ENCODE data around the gene ADCK2.
"Not testable (repeated sequence)": the region's sequence is repeated elsewhere in the genome, so short reads cannot be mapped to it uniquely, and the experiment has no call there.

The ADCK2 gene

DNA sequence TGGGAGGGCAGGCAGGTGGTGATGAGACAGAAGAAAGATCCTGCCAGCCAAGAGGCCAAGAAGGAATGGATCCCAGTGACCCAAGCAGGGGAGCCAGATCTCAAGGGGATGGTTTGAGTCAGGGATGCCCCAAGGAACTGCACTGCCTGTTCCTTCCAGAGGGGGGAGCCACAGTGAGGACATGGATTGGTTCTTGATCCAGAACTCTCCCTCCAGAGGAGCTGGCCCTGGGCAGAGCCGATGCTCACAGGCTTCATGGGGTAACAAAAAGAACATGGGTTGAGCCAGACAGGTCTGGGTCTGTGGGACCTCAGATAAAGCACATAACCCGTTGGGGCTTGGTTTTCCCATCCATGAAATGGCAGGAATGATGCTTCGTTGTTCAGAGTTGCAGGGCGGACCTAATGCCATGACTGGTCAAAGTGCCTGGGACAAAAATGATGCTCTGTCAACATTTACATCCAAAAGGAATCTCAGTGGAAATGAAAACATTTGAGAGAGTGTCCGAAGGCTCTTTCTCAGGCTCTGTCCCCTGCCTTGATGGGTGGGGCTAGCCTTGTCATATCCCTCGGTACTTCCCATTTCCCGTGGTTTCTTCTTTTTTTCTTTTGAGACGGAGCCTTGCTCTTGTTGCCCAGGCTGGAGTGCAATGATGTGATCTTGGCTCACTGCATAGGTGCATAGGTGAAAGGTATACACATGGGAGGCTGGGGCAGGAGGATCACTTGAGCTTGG is 27.4 kb upstream of the ADCK2 start:
- DNase-seq (ENCODE audit: low spot score) = peak; percentile 24

DNA sequence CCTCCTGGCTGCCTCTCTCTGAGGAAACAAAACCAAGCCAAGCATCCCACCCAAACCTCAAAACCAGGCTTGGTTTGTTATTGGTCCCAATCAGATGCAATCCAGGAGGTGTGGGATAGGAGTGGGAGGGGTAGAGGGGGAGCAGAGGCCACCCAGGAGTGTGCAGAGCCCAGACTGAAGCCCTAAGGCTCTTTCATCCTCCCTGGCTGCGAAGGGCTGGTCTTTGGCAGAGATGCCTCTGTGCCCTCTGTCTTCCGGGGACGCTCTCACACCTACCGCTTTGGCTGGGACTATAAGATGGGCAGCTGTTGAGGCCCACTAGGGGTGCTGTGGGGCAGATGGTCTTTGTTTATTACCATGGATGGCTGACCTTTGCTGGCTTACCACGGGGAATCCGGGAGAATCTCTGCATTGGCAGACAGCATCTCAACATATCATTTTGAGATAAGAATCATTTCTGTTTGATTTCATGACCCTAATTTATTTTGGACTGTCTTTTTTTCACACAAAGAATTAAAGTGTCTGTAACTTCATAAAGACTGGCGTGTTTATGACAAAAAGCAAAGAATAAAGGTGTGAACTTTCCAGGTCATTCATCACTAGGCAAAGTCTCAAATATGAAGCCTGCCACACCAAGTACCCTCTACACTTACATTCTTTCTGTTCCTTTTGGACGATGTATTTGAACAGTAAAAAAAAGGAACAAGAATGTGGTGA is 25.7 kb upstream of the ADCK2 start:
- DNase-seq (ENCODE audit: low spot score) = peak; percentile 28

DNA sequence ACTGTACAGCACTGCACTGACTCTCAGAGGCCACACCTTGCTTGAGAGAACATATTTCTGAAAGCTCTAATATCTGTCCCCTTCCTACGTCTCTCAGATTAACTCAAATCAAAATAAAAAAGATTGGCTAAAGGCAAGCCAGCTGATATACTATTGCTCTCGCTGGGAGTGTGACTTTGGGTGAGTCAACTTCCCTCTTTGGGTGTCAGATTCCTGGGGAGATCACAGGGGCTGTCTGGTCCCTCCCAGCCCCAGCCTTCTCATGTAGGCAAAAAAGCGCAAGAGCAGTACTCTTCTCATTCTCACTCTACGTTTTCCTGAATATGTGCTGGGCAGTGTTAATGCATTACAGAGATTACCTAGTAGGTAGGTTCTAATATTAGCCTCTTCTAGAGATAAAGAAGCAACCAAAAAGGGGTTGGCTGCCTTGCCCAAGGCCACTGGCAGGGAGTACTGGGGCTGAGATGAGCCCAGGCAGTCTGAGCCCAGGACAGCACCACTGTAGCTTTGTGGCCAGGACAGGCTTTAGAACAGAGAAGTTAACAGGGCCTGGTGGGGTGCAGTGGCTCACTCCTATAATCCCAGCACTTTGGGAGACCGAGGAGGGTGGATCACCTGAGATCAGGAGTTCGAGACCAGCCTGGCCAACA is 23.1 kb upstream of the ADCK2 start:
- no peak for DNase-seq (ENCODE audit: low spot score)

DNA sequence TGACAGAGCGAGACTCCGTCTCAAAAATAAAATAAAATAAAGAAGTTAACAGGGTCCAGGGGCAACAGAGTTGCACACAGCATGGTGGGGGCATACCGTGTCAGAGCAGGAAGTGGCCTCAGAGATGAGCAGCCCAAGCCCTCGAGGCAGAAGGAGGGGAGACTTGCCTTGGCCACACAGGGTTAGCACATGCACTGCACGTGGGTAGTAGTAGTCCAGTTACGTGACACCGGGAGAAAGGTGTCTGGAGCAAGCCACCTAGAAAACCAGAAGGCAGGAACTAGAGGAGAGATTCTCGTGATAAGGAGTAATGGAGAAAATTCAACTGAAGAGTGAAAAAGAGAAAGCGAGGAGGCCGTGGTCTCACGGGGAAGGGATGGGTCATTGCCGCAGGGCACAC is 22.4 kb upstream of the ADCK2 start:
- no peak for DNase-seq (ENCODE audit: low spot score)

DNA sequence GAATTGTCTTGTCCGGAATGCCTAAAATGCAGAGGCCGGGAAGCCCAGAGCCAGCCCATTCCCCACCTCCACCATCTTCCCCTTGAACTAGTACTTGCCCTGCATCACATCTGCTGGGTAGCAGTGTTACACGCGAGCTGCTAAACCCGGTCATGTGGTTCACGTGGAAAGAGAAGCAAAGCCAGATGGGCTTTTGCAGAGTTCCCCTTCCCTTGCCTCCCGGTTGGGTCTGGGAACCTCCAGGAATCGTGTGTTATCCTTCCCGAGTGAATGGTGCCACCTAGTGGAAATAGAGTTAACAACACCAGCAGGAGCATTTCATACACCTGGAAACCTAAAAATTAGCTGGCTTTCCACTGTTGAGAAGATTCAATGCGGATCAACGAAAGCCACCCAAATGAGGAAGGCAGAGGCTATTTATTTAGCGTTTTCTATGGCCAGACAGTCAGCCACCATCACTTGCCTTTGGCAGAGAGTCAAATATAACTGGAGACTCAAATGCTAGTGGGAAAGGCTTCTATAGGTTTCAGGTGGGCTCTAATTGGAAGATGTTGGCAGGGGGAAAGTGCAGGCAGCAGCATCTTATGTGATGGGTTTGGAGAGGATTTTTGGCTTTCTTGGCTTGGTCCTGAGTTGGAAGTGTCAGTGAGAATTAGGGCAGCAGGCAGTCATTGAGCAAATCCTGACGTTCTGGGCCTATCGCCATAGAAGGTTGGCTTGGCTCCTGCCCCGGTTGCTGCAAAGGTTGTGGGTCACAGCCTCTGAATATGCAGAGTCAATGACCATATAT is 19.2 kb upstream of the ADCK2 start:
- peak; percentile 51 for DNase-seq (ENCODE audit: low spot score)

DNA sequence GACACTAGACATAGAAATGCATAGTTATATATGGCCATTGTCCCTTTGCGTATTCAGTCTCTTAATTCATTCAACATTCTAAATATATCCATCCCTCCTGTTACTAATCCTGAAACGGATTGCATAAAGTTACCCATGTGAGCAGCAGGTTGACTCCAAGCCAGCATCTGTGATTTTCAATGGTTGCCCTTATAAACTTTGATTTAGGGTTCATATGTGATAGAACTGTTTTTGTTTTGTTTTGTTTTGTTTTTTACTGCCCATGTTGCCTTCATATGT is 18.7 kb upstream of the ADCK2 start:
- no peak for DNase-seq (ENCODE audit: low spot score)

DNA sequence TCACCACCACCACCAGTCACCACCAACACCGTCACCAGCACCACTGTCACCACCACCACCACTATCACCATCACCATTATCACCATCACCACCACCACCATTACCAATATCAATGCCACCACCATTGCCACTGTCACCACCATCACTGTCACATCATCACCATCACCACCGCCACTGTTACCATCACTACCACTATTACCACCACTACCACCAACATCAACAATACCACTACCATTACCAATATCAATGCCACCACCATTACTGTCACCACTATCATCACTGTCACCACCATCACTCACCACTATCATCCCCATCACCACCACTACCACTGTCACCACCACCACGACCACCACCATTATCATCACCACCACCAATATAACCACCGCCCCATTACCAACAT is 18.1 kb upstream of the ADCK2 start:
- DNase-seq (ENCODE audit: low spot score) = no peak

DNA sequence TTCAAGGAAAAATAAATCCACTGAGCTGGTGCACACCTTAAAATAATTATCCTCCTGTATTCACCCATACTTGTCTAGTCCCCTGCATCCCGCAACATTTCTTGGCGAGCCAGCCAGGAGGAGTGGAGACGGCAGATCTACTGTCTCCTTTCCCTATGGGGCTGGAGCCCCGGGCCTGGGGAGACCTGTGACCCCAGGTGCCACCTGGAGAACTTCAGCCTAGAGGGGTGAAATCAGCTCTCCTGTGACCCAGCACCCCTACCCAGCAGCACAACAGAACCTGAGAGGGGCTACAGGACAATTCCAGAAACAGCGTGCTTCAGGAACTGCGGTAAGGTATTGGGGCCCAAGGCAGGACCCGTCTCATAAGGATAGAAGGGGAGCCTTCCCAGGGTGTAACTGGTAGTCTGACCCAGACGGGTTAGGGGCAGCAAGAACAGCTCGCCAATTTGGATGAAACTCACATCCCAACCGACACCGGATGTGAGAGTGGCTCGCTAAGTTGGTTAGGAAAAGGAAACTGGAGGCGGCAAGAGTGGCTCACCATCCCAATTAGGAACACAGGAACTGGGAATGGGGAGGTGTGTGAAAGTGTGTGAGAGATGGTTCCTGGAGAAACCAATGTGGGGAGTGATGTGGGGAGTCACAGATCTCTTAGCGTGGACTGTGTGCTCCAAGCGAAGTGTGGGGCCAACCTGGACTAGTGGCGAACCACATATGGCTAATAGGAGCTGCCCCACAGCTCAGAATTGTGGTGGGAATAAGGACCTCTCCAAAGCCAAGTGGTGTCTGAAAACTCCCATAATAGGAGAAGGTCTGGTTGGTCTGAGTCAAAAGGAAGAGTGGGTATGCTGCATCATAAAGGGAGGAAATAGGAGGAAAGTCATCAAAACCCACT is 17.0 kb upstream of the ADCK2 start:
- DNase-seq (ENCODE audit: low spot score) = no peak

DNA sequence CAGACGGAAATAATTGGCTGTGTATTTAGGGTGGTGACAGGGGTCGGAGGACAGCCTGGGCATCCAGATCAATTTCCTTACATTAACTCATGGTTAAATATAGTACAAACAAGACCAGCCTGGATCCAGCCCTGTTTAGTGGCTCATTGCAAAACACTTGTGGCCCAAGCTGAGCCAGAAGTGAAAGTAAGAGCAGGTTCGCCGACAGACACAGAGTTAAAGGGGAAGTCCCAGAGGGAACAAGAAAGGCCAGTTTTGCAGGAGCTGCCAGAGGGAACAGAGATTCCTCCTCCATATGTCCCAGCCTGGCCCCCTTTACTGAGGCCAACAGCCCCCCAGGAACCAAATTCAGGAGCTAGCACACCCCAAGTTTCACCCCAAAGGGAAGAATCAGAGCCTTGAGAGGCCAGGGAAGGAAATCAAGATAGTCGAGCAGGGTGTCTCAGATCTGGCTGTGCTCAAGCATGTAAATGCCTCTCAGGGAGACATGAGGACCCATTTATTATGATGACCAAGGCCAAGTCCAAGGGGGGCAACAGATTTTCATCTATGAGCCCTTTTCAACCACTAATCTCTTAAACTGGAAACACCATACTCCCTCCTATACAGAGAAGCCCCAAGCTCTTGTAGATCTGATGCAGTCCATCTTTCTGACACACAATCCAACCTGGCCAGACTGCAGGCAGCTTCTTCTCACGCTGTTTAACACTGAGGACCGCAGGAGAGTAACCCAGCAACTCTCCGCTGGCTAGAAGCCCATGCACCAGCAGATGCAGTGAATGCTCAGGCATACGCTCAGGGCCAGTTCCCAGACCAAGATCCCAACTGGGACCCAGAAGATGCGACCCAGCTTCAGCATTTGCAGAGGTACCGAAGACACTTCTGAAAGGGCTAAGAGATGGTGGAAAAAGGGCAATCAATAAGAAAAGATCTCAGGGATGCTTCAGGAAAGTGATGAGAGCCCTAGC is 15.9 kb upstream of the ADCK2 start:
- peak; percentile 56 for DNase-seq (ENCODE audit: low spot score)

DNA sequence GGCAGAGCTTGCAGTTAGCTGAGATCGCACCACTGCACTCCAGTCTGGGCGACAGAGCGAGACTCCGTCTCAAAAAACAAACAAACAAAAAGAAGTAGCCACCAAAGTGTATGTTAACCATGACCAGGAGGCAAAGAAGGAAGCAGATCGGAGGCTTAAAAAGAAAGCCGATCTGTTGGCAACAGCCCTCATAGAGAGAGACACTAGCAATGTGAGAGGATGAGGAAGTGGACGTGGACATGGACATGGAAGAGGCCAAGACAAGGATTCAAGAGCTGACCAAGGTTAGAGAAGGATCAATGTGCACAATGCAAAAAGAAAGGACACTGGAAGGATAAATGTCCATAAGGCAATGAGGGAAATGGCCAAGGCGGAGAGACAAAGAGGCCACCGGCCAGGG is 14.9 kb upstream of the ADCK2 start:
- DNase-seq (ENCODE audit: low spot score) = no peak

DNA sequence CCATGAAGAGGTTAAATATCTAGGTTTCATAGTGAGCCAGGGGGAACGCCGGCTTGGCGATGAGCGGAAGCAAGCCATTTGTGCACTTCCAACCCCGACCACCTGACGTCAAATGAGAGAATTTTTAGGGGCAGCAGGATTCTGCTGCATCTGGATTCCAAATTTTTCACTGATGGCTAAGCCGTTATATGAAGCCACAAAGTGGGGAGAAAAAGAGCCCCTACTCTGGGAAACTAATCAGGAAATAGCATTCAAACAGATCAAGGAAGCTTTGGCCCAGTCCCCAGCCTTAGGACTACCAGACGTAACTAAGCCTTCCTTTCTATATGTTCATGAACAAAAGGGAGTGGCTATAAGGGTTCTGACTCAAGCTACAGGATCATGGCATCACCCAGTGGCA is 12.9 kb upstream of the ADCK2 start:
- no peak for DNase-seq (ENCODE audit: low spot score)

DNA sequence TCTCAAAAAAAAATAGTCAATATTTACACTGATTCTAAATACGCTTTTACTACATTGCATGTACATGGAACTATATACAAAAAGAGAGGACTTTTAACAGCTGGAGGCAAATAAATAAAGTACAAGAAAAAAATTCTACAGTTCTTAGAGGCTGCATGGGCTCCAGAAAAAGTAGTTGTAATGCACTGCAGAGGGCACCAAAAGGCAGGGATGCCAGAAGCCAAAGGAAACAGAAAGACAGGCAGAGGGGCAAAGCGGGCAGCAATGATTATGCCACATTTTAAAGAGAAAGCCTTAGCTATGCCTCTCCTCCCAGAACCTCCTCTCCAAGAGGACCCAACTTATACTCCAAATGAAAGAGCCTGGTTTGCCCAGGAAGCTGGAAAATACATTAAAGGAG is 11.6 kb upstream of the ADCK2 start:
- no peak for DNase-seq (ENCODE audit: low spot score)

DNA sequence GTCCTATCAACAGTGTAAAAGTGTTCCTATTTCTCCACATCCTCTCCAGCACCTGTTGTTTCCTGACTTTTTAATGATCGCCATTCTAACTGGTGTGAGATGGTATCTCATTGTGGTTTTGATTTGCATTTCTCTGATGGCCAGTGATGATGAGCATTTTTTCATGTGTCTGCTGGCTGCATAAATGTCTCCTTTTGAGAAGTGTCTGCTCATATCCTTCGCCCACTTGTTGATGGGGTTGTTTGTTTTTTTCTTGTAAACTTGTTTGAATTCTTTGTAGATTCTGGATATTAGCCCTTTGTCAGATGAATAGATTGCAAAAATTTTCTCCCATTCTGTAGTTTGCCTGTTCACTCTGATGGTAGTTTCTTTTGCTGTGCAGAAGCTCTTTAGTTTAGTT is 9.8 kb upstream of the ADCK2 start:
- not testable (repeated sequence) for DNase-seq (ENCODE audit: low spot score)

DNA sequence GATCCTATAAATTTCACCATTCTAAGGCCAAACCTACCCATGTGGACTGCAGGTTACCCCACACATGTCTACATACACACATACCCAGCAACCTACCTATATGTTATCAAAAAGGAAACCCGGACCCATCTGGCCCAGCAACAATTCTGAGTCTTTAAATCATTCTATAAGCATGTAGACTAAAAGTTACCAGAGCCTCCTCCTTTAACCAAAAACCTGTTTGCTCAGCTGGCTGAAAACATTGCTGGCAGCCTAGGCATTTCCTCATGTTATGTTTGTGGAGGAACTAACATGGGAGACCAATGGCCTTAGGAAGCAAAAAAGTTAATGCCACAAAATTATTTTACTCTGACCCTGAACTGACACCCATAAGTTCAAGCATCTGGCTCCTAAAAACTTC is 5.3 kb upstream of the ADCK2 start:
- no peak for DNase-seq (ENCODE audit: low spot score)

DNA sequence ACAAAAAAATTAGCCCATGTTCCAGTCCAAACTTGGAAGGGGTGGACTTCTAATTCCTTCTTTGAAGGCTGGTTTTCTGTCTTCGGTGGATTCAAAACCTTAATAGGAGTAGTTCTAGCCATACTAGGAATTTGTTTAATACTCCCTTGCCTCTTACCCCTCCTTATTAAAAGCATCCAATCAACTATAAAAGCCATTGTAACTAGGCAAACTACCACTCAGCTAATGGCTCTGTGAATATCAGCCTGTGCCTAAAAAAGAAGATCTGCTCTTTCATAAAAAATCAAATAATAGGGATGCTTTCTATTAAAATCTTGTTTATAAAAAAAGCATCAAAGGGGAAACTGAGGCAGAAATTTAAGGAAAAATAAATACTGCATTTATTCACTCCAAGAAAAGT is 4.1 kb upstream of the ADCK2 start:
- DNase-seq (ENCODE audit: low spot score) = no peak

DNA sequence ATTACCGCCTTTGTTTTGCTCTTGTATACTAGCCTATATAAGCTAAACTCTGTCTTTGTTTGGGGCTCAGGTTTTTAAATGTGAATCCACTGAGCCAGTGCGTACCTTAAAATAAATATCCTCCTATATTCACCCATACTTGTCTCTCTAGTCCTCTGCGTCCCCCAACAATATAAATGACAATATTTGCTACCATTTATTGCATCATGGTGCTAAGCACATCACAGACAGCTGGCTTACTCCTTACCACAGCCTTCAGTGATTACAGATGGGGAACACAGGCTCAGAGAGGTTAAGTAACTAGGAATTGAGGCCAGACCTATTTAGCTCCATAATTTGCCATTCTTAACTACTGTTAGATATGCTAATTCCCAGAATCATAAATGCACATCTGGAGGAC is 3.4 kb upstream of the ADCK2 start:
- no peak for DNase-seq (ENCODE audit: low spot score)

DNA sequence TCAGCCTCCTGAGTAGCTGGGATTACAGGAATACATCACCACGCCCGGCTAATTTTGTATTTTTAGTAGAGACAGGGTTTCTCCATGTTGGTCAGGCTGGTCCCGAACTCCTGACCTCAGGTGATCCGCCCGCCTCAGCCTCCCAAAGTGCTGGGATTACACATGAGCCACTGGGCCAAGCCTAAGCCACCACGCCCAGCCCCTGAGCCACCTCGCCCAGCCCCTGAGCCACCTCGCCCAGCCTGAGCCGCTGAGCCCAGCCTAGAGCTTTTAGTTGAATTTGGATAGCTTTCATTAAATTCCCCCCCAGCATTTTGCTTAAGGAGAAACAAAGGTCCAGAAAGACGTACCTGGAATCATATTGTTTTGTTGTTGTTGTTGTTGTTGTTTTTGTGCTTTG is 2.9 kb upstream of the ADCK2 start:
- DNase-seq (ENCODE audit: low spot score) = not testable (repeated sequence)

DNA sequence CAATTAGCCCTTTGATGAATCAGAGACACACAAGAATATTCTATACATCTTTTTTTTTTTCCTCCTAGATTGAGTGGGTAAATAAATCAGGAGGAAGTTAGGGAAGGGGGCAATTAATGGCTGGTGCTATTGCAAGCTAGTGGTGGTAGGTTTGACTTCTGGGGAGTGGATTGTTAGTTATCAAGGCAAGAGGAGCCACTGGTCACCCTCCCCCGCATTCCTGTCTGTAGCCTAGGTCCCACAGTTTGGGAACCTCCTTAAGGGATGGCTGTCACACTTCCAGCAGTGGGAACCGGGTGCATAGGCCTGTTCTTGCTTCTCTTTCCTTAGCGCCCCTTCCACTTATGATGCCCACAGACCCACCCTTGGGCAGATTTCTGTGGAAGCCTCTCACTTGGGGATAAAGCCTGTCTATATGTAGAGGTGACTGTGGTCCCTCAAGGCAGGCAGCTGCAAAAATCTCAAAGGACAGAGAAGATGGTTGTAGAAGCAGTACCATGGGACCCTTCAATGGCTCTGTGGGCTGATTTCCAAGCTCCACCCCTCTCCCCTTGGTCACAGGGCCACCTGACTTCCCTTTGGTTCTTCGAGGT is 2.3 kb upstream of the ADCK2 start:
- no peak for DNase-seq (ENCODE audit: low spot score)

DNA sequence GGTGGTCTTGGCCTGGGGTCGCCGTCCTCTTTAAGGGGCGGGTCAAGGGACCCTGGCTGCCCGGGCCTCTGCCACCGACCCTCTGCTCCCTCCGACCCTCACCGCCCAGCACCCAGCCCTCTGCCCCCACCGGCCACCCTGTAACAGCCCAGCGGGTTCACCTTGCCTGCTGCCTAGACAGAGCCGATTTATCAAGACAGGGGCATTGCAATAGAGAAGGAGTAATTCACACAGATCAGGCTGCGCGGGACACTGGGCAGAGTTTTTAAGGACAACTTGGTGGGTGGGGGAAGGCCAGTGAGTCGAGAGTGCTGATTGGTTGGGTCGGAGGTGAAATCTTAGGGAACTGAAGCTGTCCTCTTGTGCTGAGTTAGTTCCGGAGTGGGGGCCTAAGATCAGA is 779 bp upstream of the ADCK2 start:
- DNase-seq (ENCODE audit: low spot score) = no peak
